GM21576 (cell line): ENCODE results near the gene MAN2C1.
"Not testable (repeated sequence)": the region's sequence is repeated elsewhere in the genome, so short reads cannot be mapped to it uniquely, and the experiment has no call there.

Source experiments
- ATAC-seq: cut with Tn5 transposase; IDR thresholded peaks from one replicate; pipeline ENCODE4 v1.9.1; 2021; ENCODE audit warnings: mild to moderate bottlenecking, moderate library complexity; ENCODE audit not compliant: unreplicated experiment

The MAN2C1 gene

GRCh38 chr15:75361361-75361988 is 6.9 kb downstream of the MAN2C1 start:
- ATAC-seq: no peak

DNA sequence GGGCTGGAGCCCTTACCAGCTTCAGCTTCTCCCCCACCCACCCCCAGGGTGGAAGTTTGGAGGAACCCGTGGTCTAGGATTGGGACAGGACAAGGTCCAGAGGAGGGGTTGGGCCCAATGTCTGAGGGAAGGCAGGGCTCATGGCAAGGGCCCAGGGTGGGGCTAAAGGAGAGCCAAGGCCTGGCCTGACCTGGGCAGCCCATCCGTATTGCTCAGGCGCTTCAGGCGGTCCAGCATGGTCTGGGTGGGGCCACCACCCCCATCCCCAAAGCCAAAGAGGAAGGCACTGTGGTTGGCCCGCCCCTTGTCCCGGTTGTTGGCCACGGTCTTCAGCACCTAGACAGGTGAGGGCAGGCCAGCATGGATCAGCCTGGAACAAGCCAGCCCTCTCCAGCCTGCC is 7.6 kb downstream of the MAN2C1 start:
- ATAC-seq: no peak

- no peak for ATAC-seq
These were observed 8.0 kb downstream of the MAN2C1 start for GRCh38 chr15:75360391-75360790.

DNA sequence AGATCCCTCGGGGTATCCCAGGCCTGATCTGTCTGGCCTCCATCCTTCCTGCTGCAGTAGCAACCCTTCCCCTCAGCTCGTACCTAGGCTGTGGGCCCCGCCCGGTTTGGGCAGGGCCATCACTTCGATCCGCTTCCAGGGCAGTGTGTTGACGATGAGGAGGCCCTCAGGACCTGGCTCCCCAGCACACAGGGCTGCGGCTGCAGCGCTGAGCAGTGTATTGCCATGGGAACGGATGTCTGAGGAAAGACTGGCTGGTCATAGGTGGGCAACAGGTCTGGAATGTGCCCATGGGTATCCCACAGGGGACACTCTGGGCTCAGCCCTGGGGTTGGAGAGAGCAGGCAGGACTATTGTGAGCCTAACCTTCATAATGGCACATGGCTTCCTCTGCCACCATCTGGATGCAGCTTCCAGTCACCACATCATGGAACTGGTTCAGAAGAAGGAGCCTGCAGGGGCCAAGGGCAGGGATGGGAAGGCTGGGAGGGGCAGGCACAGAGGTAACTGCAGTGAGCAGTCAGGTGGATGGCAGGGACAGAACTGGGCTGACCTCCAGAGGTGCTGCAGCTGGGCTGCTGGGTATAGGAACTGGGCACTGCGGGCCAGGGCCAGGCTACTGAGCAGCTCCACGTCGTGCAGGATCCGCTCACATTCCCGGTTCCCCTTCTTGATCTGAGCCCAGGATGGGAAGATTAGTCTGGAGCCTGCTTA is 8.7 kb downstream of the MAN2C1 start:
- no peak for ATAC-seq

DNA sequence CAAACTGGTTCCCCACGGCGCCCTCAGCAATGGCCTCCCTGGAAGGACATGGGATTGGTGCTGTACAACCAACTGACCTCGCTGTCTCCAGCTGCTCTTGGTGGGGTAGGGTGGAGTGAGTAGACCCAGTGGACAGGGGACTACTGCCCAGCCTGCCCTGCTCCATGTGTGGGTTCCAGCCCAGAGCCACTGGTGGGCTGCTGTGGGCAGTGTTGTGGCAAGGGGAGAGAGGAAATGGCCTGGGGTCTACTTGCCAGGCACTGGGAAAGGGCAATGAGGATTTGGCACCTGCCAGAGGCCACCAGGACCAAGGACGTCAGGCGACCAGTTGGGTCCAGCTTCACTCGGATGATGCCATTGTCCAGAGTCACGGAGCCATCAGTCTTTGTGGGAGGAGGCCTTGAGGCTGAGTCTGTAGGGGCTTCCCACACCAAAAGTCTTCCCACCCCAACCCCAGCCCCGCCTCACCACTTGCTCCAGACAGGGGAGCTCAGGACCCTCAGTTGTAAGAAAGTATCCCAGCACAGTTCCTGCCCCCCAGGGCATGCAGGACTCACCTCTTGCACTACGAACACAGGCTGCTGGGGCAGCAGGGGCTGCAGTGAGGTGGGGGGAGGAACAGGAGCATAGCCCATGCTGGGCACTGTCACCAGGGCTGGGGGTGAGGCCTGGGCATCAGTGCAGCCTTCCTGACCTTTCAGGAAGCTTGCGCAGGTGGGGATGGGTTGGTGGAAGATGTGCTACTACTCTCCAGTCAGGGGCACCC is 9.5 kb downstream of the MAN2C1 start:
- no peak for ATAC-seq

GRCh38 chr15:75357976-75358673 is 10.3 kb downstream of the MAN2C1 start:
- ATAC-seq: no peak

DNA sequence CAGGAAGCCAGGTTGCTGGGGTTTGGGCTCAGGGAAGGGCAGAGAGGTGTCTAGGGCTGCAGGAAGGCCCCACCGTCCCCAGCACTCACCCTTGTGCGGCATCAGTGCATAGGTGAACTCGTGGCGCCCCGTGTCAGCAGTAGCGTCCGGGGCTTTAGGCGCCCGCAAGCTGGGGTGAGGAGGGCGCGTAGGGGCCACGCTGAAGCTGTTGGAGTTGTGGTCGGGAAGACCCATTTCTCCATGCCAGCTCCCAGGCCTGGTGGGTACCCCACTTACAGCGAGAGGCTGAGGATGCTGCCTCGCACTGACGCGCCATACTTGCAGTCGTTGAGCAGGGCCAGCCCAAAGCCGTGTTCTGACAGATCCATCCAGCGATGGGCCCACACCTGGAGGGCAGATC is 11.9 kb downstream of the MAN2C1 start:
- ATAC-seq: no peak

DNA sequence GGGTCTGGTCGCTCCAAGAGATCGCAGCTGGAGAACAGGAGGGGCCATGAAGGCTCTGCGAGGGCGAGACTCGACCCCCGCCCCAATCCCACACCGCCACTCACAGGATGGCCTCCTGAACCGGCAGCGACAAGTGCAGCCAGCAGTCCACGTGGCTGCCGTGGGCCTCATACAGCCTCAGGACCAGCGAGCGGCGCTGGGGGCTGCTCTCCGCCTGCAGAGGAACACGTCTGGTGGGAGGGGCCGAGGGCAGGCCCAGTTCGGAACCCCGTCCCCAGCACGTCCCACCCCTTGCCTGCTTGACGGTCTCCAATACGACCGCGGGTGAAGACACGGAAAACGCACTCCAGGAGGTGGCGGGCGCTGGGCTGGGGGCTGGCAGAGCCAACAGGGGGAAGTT is 12.4 kb downstream of the MAN2C1 start:
- no peak for ATAC-seq

DNA sequence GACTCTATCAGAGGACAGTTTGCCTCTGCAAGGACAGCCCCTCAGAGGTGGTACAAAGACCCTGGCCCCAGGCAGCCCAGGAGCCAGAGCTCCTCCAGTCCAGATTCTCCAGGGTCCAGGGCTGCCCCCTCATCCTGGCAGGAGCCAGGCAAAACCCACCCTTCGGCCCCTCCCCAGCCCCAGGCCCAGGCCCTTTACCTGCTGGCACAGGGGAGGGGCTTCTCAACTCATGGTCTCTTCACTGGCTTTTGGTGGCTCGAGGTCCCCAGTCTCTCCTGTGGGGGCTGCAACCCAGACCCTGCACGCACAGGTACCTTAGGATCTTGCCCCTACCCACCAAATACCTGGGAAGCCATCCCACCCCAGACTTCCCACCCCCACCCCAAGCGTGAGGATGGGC is 13.0 kb downstream of the MAN2C1 start:
- no peak for ATAC-seq

DNA sequence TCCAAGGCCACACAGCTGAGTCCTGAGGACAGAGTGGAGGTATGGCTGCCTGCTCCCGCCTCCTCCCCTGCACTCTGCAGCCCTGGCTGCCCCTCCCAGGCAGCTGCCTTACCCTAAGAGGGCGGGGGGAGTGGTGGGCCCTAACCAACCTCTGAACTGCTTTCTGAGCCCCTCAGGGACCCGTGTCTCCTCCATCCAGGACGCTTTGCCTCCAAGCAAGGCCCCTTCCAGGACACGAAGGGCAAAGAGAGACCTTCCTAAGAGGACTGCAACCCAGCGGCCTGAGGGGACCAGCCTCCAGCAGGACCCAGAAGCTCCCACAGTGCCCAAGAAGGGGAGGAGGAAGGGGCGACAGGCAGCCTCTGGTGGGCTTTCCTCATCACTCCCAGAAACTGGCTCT is 14.0 kb downstream of the MAN2C1 start:
- ATAC-seq: no peak

GRCh38 chr15:75353604-75354003 is 14.8 kb downstream of the MAN2C1 start:
- no peak for ATAC-seq

GRCh38 chr15:75352186-75353080 is 16.0 kb downstream of the MAN2C1 start:
- no peak for ATAC-seq

DNA sequence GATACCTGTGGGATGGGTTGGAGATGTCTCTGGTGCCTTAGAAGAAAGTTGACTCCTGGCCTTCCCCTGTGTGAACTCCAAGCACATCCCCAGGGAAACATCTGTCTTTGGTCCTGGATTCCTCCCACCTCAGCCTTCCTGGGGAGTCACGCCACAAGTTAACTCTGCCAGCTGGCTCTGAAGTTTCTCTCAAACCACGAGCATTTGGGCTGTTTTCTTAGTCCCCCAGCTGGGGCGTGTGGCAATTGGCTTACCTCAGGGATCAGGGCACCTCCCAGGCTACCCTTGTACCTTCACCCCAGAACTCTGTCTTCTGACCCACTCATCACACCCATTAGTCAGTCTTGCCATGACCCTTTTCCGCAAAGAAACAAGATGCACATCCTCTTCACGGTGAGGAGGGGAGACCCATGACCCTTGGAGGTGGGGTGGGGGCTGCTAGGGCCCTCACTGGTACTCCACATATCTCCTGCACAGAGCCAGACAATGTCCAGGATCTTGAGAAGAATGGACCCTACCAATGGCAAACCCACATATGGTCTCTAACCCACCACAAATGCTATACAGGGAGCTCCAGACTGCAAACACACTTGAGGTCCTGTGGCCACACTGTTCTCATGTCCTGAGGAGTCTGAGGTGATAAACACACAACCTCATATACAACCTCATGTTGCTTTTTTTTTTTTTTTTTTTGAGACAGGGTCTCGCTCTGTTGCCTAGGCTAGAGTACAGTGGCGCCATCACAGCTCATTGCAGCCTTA is 17.6 kb downstream of the MAN2C1 start:
- no peak for ATAC-seq

- peak; percentile 58 for ATAC-seq
These were observed 18.4 kb downstream of the MAN2C1 start for GRCh38 chr15:75349851-75350588.

DNA sequence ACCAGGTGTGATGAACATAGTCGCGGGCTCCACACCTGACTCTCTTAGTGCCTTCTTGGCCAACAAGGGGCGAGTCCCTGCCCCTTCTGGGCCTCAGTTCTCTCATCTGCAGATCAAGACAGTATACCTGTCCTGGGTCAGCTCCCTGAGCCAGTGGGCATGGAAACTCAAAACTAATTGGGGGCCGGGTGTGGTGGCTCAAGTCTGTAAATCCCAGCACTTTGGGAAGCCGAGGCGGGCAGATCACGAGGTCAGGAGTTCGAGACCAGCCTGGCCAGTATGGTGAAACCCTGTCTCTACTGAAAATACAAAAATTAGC is 19.1 kb downstream of the MAN2C1 start:
- ATAC-seq: not testable (repeated sequence)

GRCh38 chr15:75348562-75349350 is 19.7 kb downstream of the MAN2C1 start:
- no peak for ATAC-seq

- no peak for ATAC-seq
These were observed 20.3 kb downstream of the MAN2C1 start for GRCh38 chr15:75348034-75348561.
